K562 (cell line): Measurements from ENCODE around the gene GJD2. TPM values are rescaled to one million over a fixed set of nuclear protein-coding genes. Genes with fewer than 3 reads are reported as not detected.

Experiments used
- COPS2 ChIP-seq: fragments of 450-650 bp; conservative IDR thresholded peaks from 2 replicates; pipeline ENCODE4 v1.6.1; 2016; ENCODE audit warnings: mild to moderate bottlenecking, moderate library complexity
- RFX7 ChIP-seq: fragments of 250-450 bp; sonication (Bioruptor Pico); IDR thresholded peaks from 2 replicates; pipeline ENCODE4 v1.5.1; 2021; ENCODE audit warnings: mild to moderate bottlenecking
- ZBTB40 ChIP-seq, 2 experiments: fragments of 450-650 bp in 1 of 2; sonication (generic) in 1 of 2; formaldehyde crosslinking in 1 of 2; IDR thresholded peaks; 2 replicates each; pipeline versions ENCODE4 v1.7.1 to v1.9.0; 2016 to 2022; ENCODE audit warnings: inconsistent platforms in 1 of 2, mild to moderate bottlenecking in 1 of 2, missing genetic modification reagents in 1 of 2
- ZNF431 ChIP-seq: sonication (generic); formaldehyde crosslinking; IDR thresholded peaks from 2 replicates; pipeline ENCODE4 v1.8.0; 2022; ENCODE audit warnings: mild to moderate bottlenecking, missing genetic modification reagents
- ZNF699 ChIP-seq: fragments of 250-450 bp; sonication (Bioruptor Pico); IDR thresholded peaks from 2 replicates; pipeline ENCODE4 v1.8.0; 2021; ENCODE audit warnings: mild to moderate bottlenecking, moderate library complexity; ENCODE audit not compliant: insufficient replicate concordance
- polyA plus RNA-seq, 8 experiments: library from polyadenylated mRNA; depleted of rRNA in 4 of 8; stranded (reverse) in 5 of 8; unstranded in 3 of 8; fragments of >200 nt; fragmentation: Nextera tagmentation in 2 of 8; fragmentation: Illumina TruSeq in 1 of 8; extraction: Ambion mirVana in 2 of 8; extraction: Trizol in 1 of 8; gene quantifications; 2 replicates each; pipeline versions ENCODE4 v1.2.1 to v1.2.3, GENCODE V29; 2011 to 2014; ENCODE audit warnings: inconsistent platforms in 1 of 8, missing spikeins in 1 of 8
- total RNA-seq, 7 experiments: library from RNA; depleted of rRNA in 6 of 7; stranded (reverse); fragments of >200 nt in 6 of 7; fragmentation: Illumina TruSeq in 2 of 7; extraction: Trizol in 2 of 7; gene quantifications; 2 replicates each; pipeline versions ENCODE4 v1.2.1 to v1.2.3, GENCODE V29; 2011 to 2021; ENCODE audit warnings: low replicate concordance in 1 of 7
- TF ChIP-seq, protein P1 (sequence below): fragments of 450-650 bp; IDR thresholded peaks from one replicate; pipeline ENCODE4 v1.6.1; 2018; ENCODE audit warnings: mild to moderate bottlenecking, moderate library complexity; ENCODE audit not compliant: partially characterized antibody

GJD2 gene
- total and polyA plus RNA-seq, 9 of the 15 experiments (the other 6 are each of a cell fraction or from before 2014, with no cell fraction given) = not detected

GRCh38 chr15:34793071-34793470, 38.3 kb upstream of the GJD2 start (continued):
- TF ChIP-seq, protein P1, sequence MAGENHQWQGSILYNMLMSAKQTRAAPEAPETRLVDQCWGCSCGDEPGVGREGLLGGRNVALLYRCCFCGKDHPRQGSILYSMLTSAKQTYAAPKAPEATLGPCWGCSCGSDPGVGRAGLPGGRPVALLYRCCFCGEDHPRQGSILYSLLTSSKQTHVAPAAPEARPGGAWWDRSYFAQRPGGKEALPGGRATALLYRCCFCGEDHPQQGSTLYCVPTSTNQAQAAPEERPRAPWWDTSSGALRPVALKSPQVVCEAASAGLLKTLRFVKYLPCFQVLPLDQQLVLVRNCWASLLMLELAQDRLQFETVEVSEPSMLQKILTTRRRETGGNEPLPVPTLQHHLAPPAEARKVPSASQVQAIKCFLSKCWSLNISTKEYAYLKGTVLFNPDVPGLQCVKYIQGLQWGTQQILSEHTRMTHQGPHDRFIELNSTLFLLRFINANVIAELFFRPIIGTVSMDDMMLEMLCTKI = no peak
- TF ChIP-seq ZNF431 (CRISPR knock-in tag) (no peak), ZBTB40 (IDR thresholded peaks at IDR 0.05) (no peak), ZBTB40 (CRISPR knock-in tag; IDR thresholded peaks at IDR 0.05) (no peak), COPS2 (no peak), ZNF699 (CRISPR knock-in tag) (no peak), RFX7 (CRISPR knock-in tag) (no peak)
